GM18526 (cell line): ENCODE results near the gene AOPEP.

Source experiments
- POLR2A ChIP-seq: IDR thresholded peaks from 3 replicates; pipeline ENCODE4 v1.6.1; 2011; ENCODE audit not compliant: insufficient read length; ENCODE audit errors: extremely low read depth

AOPEP gene

GRCh38 chr9:94770334-94770733 lies 43.8 kb downstream of the AOPEP start:
- no peak for TF ChIP-seq POLR2A

GRCh38 chr9:94771096-94771495 lies 44.6 kb downstream of the AOPEP start:
- no peak for TF ChIP-seq POLR2A

GRCh38 chr9:94772144-94772543 lies 45.6 kb downstream of the AOPEP start:
- no peak for TF ChIP-seq POLR2A

- TF ChIP-seq POLR2A, result no peak
Measured at GRCh38 chr9:94772639-94773303, 46.3 kb downstream of the AOPEP start.

- TF ChIP-seq POLR2A, result no peak
Measured at GRCh38 chr9:94773655-94774054, 47.2 kb downstream of the AOPEP start.

GRCh38 chr9:94778013-94778412 lies 51.5 kb downstream of the AOPEP start:
- no peak for TF ChIP-seq POLR2A

- no peak for TF ChIP-seq POLR2A
Measured at GRCh38 chr9:94779031-94779430, 52.5 kb downstream of the AOPEP start.

- no peak for TF ChIP-seq POLR2A
Measured at GRCh38 chr9:94779693-94780290, 53.3 kb downstream of the AOPEP start.

GRCh38 chr9:94780516-94780950 lies 54.0 kb downstream of the AOPEP start:
- no peak for TF ChIP-seq POLR2A

- TF ChIP-seq POLR2A, result no peak
Measured at GRCh38 chr9:94782355-94783101, 56.0 kb downstream of the AOPEP start.

GRCh38 chr9:94783102-94783682 lies 56.7 kb downstream of the AOPEP start:
- TF ChIP-seq POLR2A, result no peak

GRCh38 chr9:94783928-94784327 lies 57.4 kb downstream of the AOPEP start:
- no peak for TF ChIP-seq POLR2A

GRCh38 chr9:94785215-94786169 lies 59.0 kb downstream of the AOPEP start:
- TF ChIP-seq POLR2A, result no peak

GRCh38 chr9:94786586-94786985 lies 60.1 kb downstream of the AOPEP start:
- no peak for TF ChIP-seq POLR2A

GRCh38 chr9:94787266-94787665 lies 60.8 kb downstream of the AOPEP start:
- TF ChIP-seq POLR2A, result no peak
